Coronary artery (tissue), 2 donors: ENCODE results near the gene ADAMTS12.

Experiments
- DNase-seq: peaks from one replicate; pipeline ENCODE4 v3.0.0-alpha.2; 2017; ENCODE audit warnings: low spot score
- H3K27ac ChIP-seq, 2 donors: fragments of 200-600 bp; sonication (generic); one replicate each; pipeline ENCODE4 v1.5.1; 2016 to 2019
- H3K4me3 ChIP-seq: fragments of 200-600 bp; sonication (generic); 2 replicates; pipeline ENCODE4 v1.5.1; 2016; ENCODE audit warnings: mild to moderate bottlenecking, moderate library complexity
- TF ChIP-seq, protein P1 (sequence below): fragments of 200-600 bp; sonication (generic); IDR thresholded peaks from one replicate; pipeline ENCODE4 v1.5.1; 2019; ENCODE audit warnings: antibody characterized with exemption

The ADAMTS12 gene

GRCh38 chr5:33794550-33795181 lies 97.1 kb downstream of the ADAMTS12 start:
- no peak for DNase-seq
- Histone ChIP-seq H3K27ac (no peak overlapping the region), H3K4me3 (no peak overlapping the region)
- TF ChIP-seq, protein P1, sequence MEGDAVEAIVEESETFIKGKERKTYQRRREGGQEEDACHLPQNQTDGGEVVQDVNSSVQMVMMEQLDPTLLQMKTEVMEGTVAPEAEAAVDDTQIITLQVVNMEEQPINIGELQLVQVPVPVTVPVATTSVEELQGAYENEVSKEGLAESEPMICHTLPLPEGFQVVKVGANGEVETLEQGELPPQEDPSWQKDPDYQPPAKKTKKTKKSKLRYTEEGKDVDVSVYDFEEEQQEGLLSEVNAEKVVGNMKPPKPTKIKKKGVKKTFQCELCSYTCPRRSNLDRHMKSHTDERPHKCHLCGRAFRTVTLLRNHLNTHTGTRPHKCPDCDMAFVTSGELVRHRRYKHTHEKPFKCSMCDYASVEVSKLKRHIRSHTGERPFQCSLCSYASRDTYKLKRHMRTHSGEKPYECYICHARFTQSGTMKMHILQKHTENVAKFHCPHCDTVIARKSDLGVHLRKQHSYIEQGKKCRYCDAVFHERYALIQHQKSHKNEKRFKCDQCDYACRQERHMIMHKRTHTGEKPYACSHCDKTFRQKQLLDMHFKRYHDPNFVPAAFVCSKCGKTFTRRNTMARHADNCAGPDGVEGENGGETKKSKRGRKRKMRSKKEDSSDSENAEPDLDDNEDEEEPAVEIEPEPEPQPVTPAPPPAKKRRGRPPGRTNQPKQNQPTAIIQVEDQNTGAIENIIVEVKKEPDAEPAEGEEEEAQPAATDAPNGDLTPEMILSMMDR, result no peak

DNA sequence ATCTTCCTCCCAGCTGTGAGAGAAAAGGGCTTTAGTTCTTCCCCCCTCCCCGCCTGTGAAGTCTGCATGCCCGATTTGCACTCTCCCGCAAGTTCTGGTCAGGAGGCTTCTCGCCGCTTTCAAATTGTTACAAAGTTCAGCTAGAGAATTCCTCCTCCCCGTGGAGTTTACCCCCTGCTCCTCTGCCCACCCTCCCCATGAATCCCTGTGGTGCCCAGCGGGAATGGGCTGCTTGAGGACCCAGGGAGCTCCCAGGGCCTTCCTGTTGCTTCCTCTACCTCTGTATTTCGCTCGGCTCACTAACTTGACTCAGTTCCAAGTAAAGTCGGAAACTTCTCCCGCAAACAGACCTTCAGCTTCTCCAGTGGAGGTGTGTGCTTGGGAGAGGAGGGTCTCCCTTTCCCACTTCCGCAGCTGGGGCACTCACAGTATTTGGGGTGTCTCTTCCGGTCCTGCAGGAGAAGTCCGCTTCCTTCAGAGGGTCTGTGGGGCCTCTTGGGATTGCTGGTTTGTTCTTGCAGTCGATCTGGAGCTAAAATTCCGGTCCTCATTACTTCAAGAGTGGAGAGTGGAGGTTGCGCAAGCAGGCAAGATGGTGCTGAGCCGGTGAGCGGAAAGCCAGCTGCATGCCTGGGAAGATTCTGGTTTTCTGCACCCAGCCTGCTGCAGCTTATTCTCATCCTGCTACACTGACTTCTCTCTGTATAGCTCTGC lies 97.8 kb downstream of the ADAMTS12 start:
- Histone ChIP-seq H3K4me3 (no peak overlapping the region), H3K27ac (no peak overlapping the region)
- TF ChIP-seq, protein P1, result no peak
- DNase-seq, result no peak

DNA sequence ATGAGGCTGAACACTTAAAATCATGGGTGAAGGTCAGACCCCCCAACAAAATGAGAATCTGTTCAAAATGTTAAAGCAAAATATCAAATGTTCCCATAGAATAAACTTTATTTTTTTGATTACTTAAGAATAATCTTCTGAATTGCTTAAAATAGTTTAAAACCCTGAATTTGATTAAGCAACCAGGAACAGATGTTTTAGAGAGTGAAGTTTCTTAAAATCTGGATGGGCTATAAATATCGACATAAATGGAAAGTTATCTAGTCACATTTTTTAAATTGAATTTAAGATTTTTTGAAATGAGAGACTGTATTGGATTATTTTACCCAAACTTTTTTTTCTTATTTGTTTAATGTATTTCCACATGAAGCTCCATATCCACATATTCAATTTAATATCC lies 98.5 kb downstream of the ADAMTS12 start:
- DNase-seq, result no peak
- H3K4me3 ChIP-seq, result no peak overlapping the region
- TF ChIP-seq, protein P1, result no peak
- H3K27ac ChIP-seq, result no peak overlapping the region

DNA sequence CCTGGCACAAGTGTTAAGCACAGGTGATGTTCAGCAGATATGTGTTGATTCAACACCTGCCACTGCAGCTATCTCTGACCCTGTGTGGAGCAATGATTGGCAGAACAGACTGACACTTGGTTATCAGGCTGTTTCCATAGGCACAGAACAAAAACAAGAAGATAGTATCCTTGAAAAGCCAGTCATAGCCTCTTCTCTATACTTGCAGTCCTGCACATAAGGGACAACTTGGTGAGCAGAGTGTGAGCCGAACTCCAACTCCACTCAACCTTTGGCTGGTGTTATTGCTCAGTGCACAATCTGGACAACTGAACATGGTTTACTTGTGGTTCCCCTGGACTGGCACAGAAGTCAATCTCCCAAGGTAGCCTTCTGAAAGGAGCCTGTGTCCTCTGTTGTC lies 99.2 kb downstream of the ADAMTS12 start:
- Histone ChIP-seq H3K4me3 (no peak overlapping the region), H3K27ac (no peak overlapping the region)
- TF ChIP-seq, protein P1, result no peak
- DNase-seq, result no peak

GRCh38 chr5:33789567-33789957 lies 102.2 kb downstream of the ADAMTS12 start:
- TF ChIP-seq, protein P1, result no peak
- H3K27ac ChIP-seq, result no peak overlapping the region
- H3K4me3 ChIP-seq, result no peak overlapping the region
- no peak for DNase-seq

GRCh38 chr5:33788922-33789566 lies 102.7 kb downstream of the ADAMTS12 start:
- H3K4me3 ChIP-seq, result no peak overlapping the region
- no peak for DNase-seq
- no peak overlapping the region for H3K27ac ChIP-seq
- TF ChIP-seq, protein P1, result no peak
